Dermis microvascular lymphatic vessel endothelial cell (primary cell): ENCODE data around the gene PLEKHG7. TPM values are rescaled to one million over a fixed set of nuclear protein-coding genes. Genes with fewer than 3 reads are reported as not detected.

ENCODE experiments used
- DNase-seq, 2 donors: peaks; one replicate each; pipeline versions ENCODE4 v3.0.0 to v3.0.0-alpha.2; 2010; ENCODE audit warnings: low read depth in 2 of 2
- total RNA-seq: library from RNA; depleted of rRNA; stranded (reverse); fragments of >200 nt; gene quantifications from 2 replicates; pipeline ENCODE4 v1.2.1, GENCODE V29; 2014

PLEKHG7 gene
- total RNA-seq, 1 donor from 2014 or later = not detected

DNA sequence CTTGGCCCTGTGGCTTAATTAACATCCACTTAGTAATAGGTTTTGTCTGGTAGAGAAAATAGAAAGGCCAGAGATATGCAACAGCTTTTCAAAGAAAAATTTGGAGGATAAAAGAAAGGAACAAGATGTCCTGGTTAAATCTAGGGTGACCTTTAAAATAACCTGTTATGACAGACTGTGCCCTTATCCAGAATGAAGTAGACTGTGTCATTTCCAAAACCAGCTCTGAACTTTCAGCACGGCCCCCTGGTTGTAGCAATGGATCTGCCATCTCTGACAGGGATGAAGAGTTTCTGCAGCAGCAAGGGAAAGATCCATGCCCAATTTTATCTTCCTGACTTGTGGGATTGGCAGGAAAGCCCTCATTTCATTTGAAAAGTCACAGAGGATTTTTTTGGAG lies 5.1 kb downstream of the PLEKHG7 start:
- no peak for DNase-seq

DNA sequence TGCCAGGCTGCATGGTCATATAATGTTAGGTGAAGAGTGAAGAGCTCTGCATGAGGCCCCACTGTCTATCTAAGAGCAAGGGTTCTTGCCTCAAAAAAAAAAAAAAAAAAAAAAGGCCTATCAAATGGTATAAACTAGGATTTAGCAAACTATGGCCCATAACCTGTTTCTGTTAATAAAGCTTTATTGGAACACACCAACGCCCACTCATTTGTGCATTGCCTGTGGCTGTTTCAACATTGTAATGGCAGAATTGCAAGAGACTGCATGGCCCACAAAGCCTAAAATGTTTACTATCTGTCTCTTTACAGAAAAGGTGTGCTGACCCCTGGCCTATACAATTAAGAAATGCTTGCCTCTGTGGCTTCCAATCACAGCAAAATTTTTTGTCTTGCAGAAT lies 12.8 kb downstream of the PLEKHG7 start:
- no peak for DNase-seq

DNA sequence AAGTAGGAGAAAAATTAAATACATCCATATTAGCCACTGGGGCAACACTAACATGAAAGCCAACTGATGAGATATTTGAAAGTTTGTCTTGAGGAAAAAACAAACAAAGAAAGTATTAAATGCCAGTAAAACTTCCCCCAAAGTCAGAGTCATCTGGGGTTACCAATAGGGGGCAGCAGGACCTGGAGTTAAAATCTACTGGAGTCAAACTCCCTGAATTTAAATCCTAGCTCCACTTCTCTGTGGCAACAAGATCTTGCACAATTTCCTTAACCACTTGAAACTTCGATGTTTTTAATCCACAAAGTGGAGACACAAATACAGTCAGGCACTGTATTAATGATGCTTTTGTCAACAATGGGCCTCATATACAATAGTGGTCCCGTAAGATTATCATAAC lies 14.4 kb downstream of the PLEKHG7 start:
- peak; percentile 7 to 65 for DNase-seq

DNA sequence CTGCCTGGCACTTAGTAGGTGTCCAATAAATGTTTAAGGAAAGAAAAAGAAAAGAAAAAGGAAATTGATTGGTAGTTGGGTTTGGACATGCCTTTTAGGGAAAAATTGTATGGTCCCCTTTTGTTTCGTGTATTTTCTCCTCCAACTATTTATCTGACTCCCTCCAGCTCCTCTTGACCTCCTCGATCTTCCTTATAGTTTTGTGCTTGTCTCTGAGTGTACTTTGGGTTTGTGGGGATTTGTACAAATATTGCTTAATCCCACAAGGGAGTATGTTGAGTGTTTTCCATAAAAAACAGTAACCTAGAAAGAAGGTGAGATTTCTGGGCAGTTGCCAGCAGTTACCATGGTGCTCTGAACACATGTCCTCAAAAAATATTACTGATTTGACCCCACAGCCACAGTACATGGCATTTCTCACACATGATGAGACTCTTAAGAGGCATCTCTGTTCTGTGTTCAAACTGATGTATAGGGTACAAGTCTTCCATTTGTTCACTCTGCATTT lies 15.7 kb downstream of the PLEKHG7 start:
- DNase-seq = no peak

DNA sequence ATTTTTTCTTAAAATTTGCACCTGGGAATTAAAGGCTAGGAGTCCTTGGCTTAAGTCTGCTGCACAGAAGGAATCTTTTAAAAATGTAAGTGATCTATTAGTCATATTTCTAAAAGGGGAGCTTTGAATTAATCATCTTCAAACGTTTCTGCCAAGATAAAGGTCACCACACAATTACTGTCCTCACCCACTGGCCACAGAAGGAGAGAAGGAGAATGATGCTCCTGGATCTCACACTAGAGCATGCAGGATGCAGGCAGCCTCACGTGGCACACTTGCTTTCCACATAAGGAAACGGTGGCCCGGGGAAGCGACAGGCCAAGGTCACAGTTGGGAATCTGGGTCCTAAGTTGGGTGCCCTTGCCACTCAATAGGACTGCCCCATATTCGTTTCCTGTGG lies 16.9 kb downstream of the PLEKHG7 start:
- DNase-seq = no peak

DNA sequence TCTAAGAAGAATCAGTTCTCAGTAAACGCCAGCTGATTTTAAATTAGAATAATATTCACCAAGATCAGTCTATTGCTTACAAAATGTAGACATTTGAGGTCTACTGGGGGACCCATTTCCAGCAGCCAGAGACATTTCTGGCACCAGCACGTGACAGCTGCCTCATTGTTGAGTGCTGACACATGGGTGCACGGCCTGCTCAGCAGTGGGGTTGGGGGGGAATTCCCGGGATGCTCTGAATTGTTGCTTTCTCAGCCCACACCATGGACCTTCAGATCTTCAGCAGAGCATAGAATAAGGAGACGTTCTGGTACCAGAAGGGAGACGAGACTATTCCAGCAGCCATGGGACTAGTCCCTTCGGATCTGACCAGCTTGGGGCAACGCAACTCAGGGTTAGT lies 18.3 kb downstream of the PLEKHG7 start:
- DNase-seq = no peak

DNA sequence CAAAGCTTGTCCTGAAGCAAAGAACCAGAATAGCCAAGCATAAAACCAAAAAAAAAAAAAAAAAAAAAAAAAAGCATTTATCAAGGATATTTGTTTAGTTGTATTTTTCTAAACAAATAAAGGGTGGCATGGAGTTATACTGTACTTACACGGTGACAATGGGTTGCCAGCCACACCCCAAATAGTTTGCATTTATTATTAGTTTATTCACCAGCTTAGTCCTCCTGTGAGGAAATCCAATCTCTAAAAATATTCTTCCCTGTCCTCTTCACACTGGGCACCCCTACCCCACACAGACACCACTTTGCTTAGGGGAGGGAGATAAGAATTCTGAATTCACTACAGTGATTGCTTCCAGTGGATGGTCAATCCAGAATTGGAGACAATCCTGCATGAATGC lies 18.9 kb downstream of the PLEKHG7 start:
- no peak for DNase-seq

DNA sequence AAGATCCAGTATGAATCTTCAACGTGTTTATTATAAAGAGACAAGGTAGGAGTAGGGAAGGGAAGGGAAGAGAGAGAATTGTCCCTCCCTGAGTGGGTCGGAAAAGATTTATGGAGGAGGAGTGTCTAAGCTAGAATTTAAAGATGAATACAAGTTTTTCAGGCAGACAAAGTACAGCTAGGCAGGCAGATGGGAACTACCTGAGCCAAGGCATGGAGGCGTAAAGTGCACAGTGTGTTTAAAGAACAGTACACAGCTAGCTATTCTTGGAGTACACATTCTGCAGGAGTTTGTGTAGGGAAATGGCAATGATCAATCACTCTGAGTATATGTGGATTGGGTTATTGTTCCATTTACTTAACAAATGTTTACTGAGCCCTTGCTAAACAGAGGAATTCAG lies 20.1 kb downstream of the PLEKHG7 start:
- DNase-seq = no peak

DNA sequence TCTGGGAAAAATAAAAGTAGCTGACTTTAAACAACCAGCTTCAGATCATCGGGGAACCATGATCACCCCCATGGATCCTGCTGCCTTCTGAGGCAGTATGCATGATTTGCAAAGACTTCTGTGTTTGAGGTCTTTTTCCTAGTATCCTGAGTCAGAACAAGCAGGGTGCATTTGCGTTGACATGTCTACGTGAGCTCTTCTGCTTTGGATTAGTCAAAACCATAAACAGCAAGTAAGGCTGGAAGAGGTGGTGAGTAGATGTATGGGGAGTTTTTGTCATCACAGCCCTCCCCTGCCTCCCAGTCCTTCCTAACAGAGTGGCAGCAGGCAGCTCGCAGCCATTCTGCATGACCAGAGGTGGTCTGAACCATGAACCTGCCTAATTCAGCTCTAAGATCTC lies 24.1 kb downstream of the PLEKHG7 start:
- no peak for DNase-seq

DNA sequence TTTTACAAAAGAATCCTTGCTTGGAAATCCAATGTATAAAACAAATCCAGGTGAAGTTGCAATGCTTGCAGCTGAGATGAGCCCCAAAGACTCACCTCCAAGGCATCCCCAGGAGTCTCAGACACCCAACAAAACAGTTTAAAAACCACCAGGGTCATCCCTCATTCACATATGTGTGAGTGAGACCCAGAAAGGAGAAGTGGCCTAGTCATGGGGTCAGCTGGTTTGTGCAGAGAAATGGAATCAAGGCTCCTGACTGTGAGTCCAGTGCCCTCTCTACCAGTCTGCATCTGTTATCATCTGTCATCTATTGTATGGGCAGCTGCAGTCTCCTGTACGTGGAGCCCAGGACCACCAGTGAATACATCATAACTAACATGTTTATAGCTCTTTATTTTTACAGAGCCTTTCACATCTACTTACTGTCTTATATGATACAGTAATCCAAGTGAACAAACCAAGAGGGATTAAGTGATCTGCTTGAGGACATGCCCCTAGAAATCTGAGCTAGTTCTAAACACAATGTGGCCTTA lies 27.1 kb downstream of the PLEKHG7 start:
- no peak for DNase-seq

DNA sequence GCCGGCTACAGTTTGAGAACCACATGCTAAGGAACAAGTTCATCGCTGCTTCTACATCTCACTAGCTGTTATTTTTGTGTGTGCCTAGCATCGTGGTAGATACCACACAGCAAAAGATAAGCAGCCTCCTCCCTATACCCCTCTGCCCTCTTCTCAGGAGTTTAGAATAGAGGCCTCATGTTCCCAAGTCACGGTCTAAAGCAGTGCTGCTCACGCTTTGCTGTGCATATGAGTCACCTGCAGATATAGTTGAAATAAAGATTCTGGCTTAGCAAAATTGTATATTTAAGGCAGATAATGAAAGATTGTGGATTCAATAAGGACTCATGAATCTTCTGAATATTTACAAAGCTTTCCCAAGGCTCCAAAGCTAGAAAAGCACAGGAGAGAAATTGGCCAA lies 28.0 kb downstream of the PLEKHG7 start:
- no peak for DNase-seq

DNA sequence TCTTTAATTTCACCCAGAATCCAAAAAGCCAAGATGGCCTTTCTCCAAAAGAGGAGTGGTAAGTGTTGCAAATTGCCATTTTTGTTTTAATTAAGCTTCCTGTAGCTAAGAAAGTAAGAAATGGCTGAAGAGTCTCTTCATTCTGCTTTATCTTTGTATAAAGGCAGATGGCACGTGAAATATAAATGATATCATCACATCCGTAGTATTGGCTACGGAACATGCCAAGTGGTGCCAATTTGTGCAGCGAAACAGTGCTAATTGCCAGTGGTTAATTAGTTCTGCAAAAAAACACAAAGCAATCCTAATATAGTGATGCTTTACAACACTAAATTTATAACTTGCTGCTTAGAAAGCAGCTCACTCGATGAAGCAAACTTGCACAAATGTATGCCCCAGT lies 29.4 kb downstream of the PLEKHG7 start:
- no peak for DNase-seq

DNA sequence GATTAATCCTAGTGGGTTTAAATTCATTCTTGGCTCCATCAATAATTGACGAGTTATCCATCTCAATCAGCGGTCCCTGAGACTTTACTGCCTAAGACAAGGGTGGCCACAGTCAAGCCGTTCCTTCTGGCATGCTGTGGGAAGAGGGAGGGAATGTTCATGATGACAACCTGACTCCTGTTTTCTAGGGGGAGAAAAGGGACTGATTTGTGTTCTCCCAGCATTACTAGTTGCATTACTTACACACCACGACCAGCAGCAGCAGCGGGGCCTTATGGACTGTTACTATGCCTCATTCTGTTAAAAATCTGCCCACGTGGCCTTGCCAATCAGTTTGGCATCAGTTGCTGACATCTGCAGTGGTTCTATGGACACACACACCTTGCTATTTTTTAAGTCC lies 29.9 kb downstream of the PLEKHG7 start:
- no peak for DNase-seq

DNA sequence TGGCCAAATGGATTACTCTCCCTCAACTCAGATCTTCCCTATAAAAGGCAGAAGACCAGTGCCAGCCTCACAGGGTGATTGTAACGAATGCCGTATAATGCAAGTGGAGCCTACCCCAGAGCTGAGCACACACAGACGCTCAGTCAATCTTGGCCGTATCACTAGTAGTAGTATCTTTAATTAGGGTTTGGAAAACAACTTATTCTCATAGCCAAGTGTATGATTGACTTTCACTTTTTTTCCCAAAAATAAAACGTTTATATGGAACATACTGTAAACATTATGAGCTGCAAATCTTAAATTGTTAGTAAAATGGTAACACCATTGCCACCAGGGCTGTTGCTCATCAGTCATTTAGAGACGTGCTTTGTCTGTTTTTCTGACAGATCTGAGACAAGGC lies 30.4 kb downstream of the PLEKHG7 start:
- no peak for DNase-seq

DNA sequence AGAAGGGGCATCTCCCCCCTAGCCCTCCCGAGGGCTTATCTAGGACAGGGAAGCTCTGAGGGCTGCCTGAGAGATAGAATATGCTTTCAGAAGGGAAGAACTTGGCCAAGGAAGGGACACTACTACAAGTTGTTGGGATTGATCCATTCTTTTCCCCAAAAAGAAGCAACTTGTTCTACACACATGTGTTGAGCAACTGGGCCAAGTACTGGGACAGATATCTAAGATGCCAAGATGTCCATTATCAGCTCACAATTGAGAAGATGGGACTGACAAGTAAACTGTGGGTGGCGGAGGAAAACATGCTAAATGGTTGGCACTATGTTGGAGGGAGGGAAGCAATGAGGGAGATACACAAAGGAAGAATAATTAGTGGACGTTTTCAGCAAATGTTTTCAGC lies 30.9 kb downstream of the PLEKHG7 start:
- no peak for DNase-seq

DNA sequence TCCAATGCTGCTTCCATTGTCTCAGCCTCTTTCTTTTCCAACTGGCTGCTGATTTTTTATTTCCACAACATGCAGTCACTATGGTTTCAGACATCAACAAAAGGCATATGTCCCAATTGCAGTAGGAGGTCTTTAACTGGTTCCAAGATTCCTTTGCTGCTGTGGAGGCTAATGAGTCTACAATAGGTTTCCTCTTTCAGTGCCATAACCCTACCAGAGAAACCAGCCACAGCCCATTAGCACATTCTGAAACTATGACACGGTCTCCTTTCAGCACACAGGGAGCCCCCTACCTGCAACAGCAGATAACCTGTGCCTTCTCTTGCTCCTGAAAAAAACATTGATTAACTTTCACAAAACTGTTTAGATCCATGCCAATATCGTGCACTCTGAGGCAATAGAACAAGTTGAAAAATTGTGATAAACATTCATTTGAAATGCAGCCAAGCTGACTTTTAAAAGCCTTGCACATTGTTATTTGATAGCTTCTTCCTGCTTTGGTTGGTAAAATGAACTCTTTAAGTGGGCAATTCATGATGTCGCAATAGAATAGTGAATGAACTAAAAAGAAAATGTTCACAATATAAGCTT lies 32.4 kb downstream of the PLEKHG7 start:
- DNase-seq = peak; percentile 89 to 95

DNA sequence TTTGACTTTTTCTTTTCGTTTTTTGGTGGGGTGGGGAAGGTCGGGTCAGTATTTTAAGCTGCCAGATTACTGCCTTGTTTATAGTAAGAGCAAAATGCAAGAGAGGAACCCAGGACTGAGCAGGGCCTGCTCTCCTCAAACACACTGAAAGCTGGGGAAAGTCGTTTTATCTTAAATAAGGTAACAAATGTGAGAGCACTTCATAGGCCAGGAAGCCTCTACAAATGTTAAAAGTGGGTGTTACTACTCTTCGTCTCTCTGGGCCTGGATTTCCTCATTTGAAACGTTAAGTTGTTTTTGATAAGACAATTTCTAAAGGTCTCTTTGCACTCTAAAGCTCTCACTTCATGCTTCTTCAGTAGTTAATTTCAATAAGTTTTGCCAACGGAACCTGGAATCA lies 33.8 kb downstream of the PLEKHG7 start:
- DNase-seq = no peak

DNA sequence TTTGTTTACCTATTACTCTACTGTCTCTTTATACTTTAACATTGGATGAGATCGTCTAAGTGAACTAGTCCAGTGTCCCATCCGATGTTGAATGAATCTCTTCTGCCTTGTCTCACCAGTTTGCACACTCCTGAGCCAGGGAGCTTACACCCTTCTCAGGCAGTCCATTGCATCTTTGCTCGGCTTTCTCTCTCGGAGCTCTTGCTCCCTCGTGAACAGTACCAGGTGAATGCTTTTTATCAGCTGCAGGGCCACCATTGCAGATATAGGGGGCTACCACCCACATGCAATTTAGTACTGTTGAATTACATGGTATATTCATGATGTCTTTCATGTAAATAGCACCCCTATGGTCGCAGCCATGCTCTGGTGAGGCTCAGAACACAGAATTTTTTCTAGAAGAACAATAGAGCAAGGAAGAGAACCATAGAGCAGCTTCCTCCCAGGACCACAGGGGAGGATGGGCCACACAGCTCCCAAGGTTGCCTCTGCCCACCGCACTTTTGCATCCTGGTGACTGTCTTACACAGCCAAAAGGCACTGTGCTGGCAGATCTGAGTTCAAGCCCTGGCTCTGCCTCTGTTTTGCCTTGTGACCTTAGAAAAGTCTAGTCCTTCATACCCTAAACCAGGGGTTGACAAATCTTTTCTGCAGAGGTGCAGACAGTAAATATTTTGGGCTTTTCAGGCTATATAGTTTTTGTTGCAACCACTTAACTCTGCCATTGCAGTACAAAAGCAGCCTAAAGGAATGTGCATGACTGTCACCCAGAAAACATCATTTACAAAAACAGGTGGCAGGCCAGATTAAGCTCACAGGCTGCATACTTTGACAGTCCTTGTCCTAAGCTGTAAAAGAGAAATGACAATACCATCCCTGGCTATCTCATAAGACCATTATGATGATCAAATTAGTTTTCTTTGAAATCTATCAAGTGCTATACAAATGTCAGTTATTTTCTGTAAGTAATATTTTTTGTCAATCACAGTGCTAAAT lies 35.4 kb downstream of the PLEKHG7 start:
- no peak for DNase-seq

DNA sequence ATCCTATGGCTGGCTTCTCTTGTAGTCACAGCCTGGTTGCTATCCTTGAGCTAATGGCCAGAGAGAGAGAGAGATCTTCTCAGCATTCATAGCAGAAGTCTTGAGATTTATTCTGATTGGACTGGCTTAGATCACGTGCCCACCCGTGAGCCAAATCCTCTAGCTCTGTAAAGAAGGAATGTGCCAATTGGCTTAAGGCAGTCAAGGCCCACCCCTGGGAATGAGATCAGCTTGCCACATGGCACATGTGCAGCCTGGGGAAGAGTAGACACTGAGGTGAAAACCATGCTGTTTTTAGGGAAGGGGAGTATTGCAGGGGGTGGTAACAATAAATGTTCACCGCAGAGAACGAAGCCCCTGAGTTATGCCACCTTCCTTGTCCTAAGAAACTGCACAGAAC lies 36.3 kb downstream of the PLEKHG7 start:
- no peak for DNase-seq

DNA sequence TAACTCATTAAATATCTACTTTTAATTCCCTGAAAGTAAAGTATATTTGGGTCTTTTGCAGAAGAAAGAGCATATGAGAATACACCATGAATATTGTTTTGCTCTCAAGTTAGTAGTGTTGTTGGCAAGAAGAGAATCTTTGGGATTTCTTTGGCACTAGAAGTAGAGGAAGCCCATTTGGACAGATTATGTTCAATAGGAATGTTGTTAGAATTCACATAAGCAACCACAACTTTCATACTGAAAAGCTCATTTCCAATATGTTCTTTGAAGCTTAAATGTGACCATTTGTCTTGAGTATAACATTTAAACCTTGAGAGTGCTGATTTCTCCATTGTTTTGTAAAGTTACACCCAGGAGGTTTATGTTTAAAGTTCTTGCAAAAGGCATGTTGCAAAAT lies 37.6 kb downstream of the PLEKHG7 start:
- DNase-seq = no peak

DNA sequence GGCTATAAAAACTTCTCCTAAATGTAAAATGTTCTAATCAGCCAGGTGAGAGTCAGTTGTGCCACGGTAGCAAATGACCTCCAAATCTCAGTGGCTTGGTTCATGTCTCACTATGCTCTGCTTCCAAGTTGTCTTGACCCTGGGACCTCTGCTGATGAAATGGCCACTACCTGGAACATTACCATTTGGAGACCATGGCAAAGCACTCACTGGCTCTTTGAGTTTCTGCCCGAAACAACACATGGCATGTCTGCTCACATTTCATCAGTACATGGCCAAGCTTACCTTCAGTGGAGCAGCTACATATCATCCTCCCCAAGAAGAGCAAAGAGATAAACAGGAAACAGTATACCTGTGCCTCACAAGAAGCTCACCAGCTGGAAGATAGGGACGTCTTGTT lies 40.2 kb downstream of the PLEKHG7 start:
- no peak for DNase-seq

DNA sequence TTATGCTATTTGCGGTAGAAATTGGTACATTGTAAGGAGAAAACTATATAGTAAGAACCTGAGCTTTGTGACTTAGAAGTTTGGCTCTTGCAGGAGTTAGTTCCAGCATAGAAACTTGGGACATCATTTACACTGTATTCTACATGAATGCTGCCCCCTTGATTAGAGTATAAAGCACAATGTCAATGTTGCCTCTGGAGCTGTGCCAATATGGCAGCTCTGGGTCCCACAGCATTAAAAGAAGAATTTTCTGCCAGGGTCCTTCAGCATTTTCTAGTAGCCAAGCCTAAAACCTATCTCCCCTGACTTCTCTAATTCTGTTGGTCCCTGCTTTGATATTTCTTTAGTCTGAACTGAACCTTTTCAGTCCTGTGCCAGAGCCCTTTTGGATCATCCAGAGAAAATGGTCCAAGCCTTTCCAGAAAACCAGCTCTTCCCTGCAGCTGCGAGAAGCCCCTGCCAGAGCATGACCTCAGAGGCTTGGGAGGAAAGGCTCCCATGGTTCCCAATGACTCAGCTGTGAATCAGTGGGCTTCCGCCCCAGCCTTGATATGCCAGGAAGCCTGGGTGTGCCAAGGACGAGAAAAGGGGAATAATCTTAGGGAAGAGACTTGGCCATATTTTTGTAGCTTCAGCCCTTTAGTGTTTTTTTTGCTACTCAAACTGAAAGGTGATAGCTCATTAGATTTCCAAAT lies 43.2 kb downstream of the PLEKHG7 start:
- peak; percentile 36 to 99 for DNase-seq
